ENCODE data around the gene ADTRP.
"Not testable (repeated sequence)": the region's sequence is repeated elsewhere in the genome, so short reads cannot be mapped to it uniquely, and the experiment has no call there.

- TF ChIP-seq, protein P1, sequence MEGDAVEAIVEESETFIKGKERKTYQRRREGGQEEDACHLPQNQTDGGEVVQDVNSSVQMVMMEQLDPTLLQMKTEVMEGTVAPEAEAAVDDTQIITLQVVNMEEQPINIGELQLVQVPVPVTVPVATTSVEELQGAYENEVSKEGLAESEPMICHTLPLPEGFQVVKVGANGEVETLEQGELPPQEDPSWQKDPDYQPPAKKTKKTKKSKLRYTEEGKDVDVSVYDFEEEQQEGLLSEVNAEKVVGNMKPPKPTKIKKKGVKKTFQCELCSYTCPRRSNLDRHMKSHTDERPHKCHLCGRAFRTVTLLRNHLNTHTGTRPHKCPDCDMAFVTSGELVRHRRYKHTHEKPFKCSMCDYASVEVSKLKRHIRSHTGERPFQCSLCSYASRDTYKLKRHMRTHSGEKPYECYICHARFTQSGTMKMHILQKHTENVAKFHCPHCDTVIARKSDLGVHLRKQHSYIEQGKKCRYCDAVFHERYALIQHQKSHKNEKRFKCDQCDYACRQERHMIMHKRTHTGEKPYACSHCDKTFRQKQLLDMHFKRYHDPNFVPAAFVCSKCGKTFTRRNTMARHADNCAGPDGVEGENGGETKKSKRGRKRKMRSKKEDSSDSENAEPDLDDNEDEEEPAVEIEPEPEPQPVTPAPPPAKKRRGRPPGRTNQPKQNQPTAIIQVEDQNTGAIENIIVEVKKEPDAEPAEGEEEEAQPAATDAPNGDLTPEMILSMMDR (IDR thresholded peaks at IDR 0.05 in 8 of 11, conservative IDR thresholded peaks at IDR 0.05 in 3 of 11), result not testable (repeated sequence)
- not testable (repeated sequence) for TF ChIP-seq POLR2A (IDR thresholded peaks at IDR 0.05)
These were observed 89.2 kb downstream of the ADTRP start for GRCh38 chr6:11689400-11689799.
